ENCODE results near the gene RAVER1.

Gene RAVER1

GRCh38 chr19:10317045-10317856, 16.1 kb downstream of the RAVER1 start:
- DNase-seq = no peak

GRCh38 chr19:10316229-10317044, 16.9 kb downstream of the RAVER1 start:
- DNase-seq = no peak

DNA sequence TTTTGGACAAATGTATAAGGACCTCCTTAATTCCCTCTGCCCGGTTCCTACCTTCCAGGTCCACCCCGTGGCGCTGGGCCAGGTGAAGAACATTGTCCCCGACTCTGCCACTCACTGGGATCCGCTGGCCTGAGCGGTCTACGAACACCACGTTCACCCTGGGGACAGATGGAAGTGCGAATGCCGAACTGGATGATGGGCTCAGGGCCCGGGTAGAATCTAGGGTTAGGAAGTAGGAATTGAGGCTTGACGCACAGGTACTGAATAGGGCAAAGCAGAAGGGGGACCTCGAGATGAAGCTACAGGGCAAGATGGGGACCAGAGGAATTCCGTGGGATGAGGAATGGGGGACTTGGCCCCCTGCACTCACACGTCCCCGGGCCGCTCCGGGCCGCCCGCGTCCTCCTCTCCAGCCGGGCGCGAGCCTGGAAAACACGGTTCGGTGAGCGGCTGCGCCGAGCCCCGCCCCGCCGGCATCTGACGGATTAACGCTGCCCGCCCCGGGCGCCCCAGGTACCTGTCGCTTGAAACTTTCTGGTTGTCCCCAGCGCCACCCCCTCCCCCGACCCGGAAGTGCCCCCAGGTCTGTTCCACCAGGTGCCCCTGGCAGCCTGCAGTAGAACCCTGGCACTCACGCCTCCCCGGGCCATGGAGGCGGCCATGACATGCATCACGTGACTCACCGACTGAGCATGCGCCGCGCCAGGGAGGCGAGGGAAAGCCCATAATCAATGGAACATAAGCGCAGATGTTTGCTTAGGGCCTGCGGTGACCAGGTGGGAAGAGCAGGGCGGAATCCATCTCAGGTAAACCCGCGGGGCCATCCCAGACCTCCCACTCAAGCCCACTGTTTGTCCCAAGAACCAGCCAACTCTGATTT, 17.8 kb downstream of the RAVER1 start, which contains the start of gene FDX2:
Gene FDX2, minus strand, starts transcription at position 681 of the 880 bp plus-strand sequence. Its CDS starts 19 bp downstream, at position 662.
- DNase-seq = peak; percentile 30 to 49

DNA sequence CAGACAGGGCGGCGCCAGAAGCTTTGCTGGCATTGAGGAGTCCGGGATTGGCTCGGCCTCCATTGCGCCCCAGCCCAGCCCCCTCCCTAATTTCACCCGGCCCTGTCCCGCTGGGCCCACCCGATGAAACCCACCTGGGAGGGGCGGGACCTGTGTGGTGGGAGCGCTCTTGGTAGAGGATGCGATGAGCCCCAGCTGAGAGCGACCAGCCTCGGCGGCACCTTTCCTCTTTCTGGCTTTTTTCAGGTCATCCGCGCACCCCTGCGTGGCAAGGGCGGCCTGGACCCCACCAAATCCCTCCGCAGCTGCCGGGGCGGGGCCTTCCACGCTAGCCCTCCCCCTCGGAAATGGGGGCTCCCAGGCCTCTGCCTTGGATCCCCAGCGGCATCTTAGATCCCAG, 23.9 kb downstream of the RAVER1 start, which contains the start of gene ZGLP1:
Gene ZGLP1, minus strand, starts transcription at position 393 of the 400 bp plus-strand sequence.
- no peak for DNase-seq

- DNase-seq = no peak
Measured at GRCh38 chr19:10306327-10306726, 27.0 kb downstream of the RAVER1 start.

GRCh38 chr19:10305139-10305806, 28.1 kb downstream of the RAVER1 start:
- DNase-seq = peak; percentile 40 to 48

GRCh38 chr19:10299545-10300458, 33.5 kb downstream of the RAVER1 start:
- DNase-seq = peak; percentile 25 to 42

DNA sequence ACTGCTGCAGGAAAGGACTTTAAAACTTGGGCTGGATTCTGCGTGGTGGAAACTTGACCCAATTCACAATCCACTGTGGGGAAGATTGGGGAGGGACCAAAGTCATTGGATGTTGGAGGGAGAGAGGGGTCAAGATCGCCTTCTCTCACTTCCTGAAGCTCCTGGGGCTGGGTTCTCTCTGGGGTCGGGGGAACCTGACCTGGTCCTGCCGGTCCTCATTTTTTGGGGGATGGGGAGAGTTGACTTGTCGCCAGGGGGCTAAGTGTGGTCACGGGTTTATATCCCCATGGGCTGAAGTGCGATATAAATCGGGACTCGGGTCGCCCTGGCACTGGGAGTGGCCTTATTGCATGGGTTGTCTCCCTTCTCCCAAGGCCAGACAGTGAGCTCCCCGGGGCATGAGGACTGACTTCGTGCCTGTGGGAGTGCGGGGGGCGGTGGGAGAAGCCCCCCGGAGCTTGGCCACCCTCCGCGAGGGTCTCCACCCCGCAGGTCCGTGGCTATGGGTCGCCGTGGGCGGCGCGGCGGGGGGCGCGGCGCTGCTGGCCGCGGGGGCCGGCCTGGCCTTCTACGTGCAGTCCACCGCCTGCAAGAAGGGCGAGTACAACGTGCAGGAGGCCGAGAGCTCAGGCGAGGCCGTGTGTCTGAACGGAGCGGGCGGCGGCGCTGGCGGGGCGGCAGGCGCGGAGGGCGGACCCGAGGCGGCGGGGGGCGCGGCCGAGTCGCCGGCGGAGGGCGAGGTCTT, 37.3 kb downstream of the RAVER1 start:
- DNase-seq = no peak

GRCh38 chr19:10295305-10295846, 38.0 kb downstream of the RAVER1 start:
- DNase-seq = no peak

- no peak for DNase-seq
Measured at GRCh38 chr19:10294368-10294697, 39.0 kb downstream of the RAVER1 start.

GRCh38 chr19:10293637-10294367, 39.5 kb downstream of the RAVER1 start:
- DNase-seq = no peak

DNA sequence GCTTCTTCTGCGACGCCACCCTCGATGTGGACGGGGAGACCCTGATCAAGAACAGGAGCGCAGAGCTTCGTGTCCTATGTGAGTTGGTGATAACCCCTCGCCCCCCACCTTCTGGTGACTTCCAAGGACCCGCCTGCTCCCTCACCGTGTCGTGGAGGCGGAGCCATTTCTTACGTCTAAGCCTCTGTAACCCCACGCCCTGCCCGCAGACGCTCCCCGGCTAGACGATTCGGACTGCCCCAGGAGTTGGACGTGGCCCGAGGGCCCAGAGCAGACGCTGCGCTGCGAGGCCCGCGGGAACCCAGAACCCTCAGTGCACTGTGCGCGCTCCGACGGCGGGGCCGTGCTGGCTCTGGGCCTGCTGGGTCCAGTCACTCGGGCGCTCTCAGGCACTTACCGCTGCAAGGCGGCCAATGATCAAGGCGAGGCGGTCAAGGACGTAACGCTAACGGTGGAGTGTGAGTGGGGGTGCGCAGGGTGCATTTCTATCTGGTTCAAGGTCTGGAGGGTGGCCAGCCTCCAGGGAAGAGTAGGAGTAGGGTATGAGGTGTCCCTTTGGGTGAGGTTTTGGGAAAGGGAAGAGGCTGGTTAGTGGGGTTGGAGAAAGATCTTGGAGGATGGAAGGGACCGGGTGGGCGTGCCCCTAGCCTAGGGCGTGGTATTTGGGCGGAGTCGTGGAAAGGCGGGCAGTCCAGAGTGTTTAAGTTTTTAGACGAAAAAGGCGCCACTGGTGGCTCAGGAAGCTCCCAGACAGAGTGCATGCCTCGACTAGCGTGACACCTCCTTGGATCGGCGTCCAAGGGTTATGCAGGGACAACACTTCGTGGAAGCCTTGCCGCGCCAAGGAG, 40.3 kb downstream of the RAVER1 start:
- DNase-seq = no peak

DNA sequence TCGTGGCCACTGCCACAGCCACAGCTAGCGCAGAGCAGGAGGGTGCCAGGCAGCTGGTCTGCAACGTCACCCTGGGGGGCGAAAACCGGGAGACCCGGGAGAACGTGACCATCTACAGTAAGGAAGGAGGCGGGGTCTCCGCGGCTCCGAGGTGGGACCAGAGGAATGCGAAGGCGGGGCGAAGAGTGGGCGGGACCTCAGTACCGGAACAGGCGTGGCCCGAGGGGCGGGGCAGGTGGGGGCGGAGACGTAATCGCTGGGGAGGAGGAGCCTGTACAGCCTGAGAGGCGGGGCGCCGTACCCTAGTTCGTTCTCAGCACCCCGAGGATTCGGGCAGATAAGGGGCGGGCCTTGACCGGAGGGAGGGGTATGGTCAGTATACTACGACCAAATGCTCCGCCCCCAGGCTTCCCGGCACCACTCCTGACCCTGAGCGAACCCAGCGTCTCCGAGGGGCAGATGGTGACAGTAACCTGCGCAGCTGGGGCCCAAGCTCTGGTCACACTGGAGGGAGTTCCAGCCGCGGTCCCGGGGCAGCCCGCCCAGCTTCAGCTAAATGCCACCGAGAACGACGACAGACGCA, 41.0 kb downstream of the RAVER1 start:
- no peak for DNase-seq

- DNase-seq = no peak
Measured at GRCh38 chr19:10291554-10292205, 41.6 kb downstream of the RAVER1 start.

GRCh38 chr19:10290876-10291553, 42.3 kb downstream of the RAVER1 start:
- no peak for DNase-seq

DNA sequence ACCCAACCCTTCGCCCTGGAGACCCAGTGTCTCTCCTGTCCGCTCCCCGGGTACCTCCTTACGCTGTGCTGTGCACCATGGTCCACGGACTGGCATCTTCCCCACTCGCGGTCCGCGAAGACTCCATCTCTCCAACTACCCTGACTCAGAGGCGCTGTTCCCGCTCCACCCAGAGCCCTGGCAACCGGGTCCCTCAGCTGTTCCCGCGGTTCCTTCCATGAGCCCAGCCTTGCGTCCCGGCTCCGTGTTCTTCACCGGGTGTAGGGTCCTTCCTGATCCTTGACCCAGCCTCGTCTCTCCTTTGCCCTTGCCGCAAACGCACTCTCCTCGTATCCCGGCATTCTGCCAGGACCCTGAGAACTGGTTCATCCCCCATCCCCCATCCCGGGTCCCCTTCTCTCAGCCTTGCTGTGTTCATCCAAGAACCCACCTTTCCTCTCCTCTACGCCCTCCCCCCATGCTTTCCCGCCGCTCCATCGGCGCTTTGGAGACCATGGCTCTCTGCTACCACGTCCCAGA, 42.9 kb downstream of the RAVER1 start:
- no peak for DNase-seq

Measured in AML-193 (cell line).